Measurements from ENCODE around the gene SLC35C1. TPM values are rescaled to one million over a fixed set of nuclear protein-coding genes. Genes with fewer than 3 reads are reported as not detected.

Gene SLC35C1
- polyA plus RNA-seq, 1 experiment = 4.7 TPM

DNA sequence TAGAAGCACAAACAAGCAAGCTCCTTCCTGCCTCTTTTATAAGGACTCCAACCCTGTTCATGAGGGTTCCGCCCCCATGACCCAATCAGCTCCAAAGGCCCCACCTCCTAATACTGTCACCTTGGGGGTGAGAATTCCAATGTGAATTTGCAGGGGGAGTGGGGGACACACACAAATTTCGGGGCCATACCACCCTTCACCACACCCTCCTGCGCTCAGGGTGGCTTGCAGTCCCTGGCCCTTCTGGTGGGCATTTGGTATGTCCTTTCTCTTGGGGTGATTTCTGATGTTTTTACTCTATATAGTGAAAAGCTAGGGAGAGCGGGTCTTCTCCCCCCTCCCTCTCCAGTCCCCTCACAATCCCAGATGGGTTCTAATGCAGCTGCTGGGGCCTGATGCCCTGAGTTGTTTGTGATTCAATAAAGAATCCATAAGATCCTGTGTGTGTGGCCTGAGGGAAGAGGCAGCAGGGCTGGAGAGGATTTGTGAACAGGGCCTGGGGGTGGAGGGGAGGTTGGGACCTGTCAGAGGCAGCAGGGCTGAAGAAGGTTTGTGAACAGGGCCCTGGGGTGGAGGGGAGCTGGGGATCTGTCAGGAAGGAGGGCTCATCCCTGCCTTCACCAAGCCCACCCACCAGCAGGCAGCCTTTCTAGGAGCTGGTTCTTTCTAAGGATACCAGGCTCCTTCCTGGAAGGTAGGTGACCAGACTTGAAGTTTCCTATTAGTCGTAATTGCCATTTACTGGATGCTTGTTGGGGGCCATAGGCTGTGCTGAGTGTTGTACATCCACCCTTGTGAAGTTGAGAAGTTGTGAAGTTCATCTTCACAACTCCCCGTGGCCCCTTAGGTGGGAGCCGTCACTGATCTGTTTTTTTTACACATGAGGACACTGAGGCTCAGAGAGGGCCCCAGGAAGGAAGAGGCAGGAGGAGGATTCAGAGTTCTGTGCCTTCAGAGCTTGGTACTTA, 7.9 kb downstream of the SLC35C1 start:
- TF ChIP-seq, protein P1, sequence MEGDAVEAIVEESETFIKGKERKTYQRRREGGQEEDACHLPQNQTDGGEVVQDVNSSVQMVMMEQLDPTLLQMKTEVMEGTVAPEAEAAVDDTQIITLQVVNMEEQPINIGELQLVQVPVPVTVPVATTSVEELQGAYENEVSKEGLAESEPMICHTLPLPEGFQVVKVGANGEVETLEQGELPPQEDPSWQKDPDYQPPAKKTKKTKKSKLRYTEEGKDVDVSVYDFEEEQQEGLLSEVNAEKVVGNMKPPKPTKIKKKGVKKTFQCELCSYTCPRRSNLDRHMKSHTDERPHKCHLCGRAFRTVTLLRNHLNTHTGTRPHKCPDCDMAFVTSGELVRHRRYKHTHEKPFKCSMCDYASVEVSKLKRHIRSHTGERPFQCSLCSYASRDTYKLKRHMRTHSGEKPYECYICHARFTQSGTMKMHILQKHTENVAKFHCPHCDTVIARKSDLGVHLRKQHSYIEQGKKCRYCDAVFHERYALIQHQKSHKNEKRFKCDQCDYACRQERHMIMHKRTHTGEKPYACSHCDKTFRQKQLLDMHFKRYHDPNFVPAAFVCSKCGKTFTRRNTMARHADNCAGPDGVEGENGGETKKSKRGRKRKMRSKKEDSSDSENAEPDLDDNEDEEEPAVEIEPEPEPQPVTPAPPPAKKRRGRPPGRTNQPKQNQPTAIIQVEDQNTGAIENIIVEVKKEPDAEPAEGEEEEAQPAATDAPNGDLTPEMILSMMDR (IDR thresholded peaks at IDR 0.05; ENCODE audit: low read depth, low read length) = no peak
- POLR2A ChIA-PET = no interaction called here
- no peaks in the 10 kb centered on the region for H3K27me3 ChIP-seq (ENCODE audit: control insufficient read depth, insufficient read depth, low read length)
- no peaks in the 10 kb centered on the region for H3K9me3 ChIP-seq (ENCODE audit: control insufficient read depth, insufficient read depth, low read length)
- CTCF ChIA-PET = interaction anchor here (0.6 kb wide), 1 partner anchor 42 kb away, joined by 6 read pairs; no protein-coding TSS in a partner anchor
- H3K27ac ChIP-seq (ENCODE audit: low read depth, low read length) = no peak overlapping the region
- no peak overlapping the region for H3K4me3 ChIP-seq (ENCODE audit: low read depth, low read length)
- DNase-seq (ENCODE audit: low read depth, low spot score) = no peak

DNA sequence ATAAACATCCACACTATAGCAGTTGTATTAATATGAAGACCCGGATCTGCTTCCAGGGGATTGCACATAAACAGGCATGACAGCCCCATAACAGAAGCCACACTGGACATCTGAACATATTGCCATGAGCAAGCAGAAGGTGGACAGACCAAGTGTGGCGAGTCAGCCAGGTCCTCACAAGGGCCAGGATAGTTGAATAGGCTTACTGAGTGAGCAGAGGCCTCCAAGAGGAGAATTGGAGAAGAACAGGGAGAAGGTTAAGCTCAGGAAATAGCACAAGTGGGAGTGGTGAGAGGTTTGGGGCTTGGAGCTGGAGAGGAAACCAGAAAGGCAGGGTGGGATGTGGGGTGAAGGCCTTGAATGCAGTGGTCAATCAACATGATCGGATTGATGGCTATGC, 10.8 kb downstream of the SLC35C1 start:
- H3K9me3 ChIP-seq (ENCODE audit: control insufficient read depth, insufficient read depth, low read length) = no peaks in the 10 kb centered on the region
- ChIA-PET POLR2A (no interaction called here), CTCF (interaction anchor here (0.6 to 2.3 kb wide), 3 partner anchors 10 to 44 kb away, joined by 3 to 9 read pairs (median 3); partner anchors contain the start of gene SLC35C1)
- TF ChIP-seq, protein P1 (IDR thresholded peaks at IDR 0.05; ENCODE audit: low read depth, low read length) = no peak; the same call in 1 of the 2 replicates
- H3K27ac ChIP-seq (ENCODE audit: low read depth, low read length) = no peak overlapping the region
- no peak overlapping the region for H3K4me3 ChIP-seq (ENCODE audit: low read depth, low read length)
- no peaks in the 10 kb centered on the region for H3K27me3 ChIP-seq (ENCODE audit: control insufficient read depth, insufficient read depth, low read length)
- DNase-seq (ENCODE audit: low read depth, low spot score) = no peak

DNA sequence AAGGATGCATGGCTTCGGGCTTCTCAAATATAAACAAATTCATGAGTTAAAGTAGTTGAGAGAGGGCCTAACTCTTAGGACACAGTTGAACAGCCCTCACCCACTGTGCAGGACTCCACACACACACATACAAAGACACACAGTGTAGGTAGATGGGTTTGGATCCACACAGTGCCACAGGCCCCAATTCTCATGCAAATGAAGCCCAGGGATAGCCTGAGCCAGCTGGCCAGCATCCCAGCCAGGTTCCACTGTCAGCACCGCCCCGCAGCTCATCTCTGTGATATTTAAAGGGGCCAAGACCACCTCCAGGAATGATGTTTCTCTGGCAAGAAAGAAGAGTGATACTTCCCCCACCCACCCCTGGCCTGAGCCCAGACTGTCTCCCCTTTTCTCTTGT, 11.7 kb downstream of the SLC35C1 start:
- Histone ChIP-seq H3K4me3 (ENCODE audit: low read depth, low read length) (no peak overlapping the region), H3K27ac (ENCODE audit: low read depth, low read length) (no peak overlapping the region), H3K9me3 (ENCODE audit: control insufficient read depth, insufficient read depth, low read length) (no peaks in the 10 kb centered on the region), H3K27me3 (ENCODE audit: control insufficient read depth, insufficient read depth, low read length) (no peaks in the 10 kb centered on the region)
- ChIA-PET CTCF (interaction anchor here (1.1 to 2.3 kb wide), 3 partner anchors 11 to 26 kb away, joined by 3 to 9 read pairs (median 3); partner anchors contain the start of gene SLC35C1), POLR2A (interaction anchor here (0.6 to 1.4 kb wide), 3 partner anchors 11 to 480 kb away, joined by 3 to 8 read pairs (median 3); no protein-coding TSS in a partner anchor)
- TF ChIP-seq, protein P1 (IDR thresholded peaks at IDR 0.05; ENCODE audit: low read depth, low read length) = no peak
- no peak for DNase-seq (ENCODE audit: low read depth, low spot score)

DNA sequence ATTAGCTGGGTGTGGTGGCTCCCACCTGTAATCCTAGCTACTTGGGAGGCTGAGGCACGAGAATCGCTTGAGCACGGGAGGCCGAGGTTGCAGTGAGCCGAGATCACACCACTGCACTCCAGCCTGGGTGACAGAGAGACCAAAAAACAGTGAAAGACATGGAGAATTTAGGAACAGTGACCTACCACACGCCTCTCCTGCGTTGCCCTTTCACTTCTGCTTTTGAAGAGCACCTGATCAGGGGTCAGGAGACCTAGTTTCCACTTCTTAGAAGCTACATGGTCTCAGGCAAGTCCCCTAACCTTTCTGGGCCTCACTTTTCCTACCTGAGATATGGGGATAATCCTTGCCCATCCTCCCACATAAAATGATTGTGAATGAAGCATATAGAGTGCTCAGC, 12.2 kb downstream of the SLC35C1 start:
- no peak for DNase-seq (ENCODE audit: low read depth, low spot score)
- Histone ChIP-seq H3K4me3 (ENCODE audit: low read depth, low read length) (no peak overlapping the region), H3K27ac (ENCODE audit: low read depth, low read length) (no peak overlapping the region), H3K9me3 (ENCODE audit: control insufficient read depth, insufficient read depth, low read length) (no peaks in the 10 kb centered on the region), H3K27me3 (ENCODE audit: control insufficient read depth, insufficient read depth, low read length) (no peaks in the 10 kb centered on the region)
- TF ChIP-seq, protein P1 (IDR thresholded peaks at IDR 0.05; ENCODE audit: low read depth, low read length) = no peak
- ChIA-PET CTCF (interaction anchor here (1.1 kb wide), 1 partner anchor 26 kb away, joined by 3 read pairs; no protein-coding TSS in a partner anchor), POLR2A (interaction anchor here (0.7 to 1.5 kb wide), 3 partner anchors 12 to 30 kb away, joined by 3 to 8 read pairs (median 3); partner anchors contain the start of gene CRY2)
